ENCODE measurements around the gene PRDM11.

- TF ChIP-seq CTCF (conservative IDR thresholded peaks at IDR 0.05; ENCODE audit: low read depth, low read length) = no peak
- no peak for TF ChIP-seq SMC3 (IDR thresholded peaks at IDR 0.05; ENCODE audit: low read depth, low read length)
These were observed 63.7 kb downstream of the PRDM11 start for GRCh38 chr11:45209891-45210699.
